ENCODE measurements around the gene BUD31.

GRCh38 chr7:99393355-99394187 lies 15.2 kb upstream of the BUD31 start:
- TF ChIP-seq POLR2A (IDR thresholded peaks at IDR 0.05; ENCODE audit: low read depth): no peak
- no peak for TF ChIP-seq CTCF (IDR thresholded peaks at IDR 0.05)
